HepG2 (cell line): Measurements from ENCODE around the gene HTR1B. TPM values are rescaled to one million over a fixed set of nuclear protein-coding genes. Genes with fewer than 3 reads are reported as not detected.
A peak's percentile ranks its signal among the peaks of the same experiment; 100 is the strongest.

Source experiments
- ATAC-seq: fragments of 200-7000 bp; cut with Tn5 transposase; 3 replicates; pipeline ENCODE4 v1.9.1; 2020; ENCODE audit warnings: mild to moderate bottlenecking, moderate library complexity
- BruUV-seq: library from RNA; stranded (reverse); fragments of 400-500 nt; replicated peaks from 2 replicates; lab custom pipeline; 2021; lab: Mats Ljungman, UMichigan
- CTCF ChIA-PET: fragments of 300-600 bp; formaldehyde crosslinking; extraction: SDS; loops from one replicate; lab custom pipeline; 2021; ENCODE audit warnings: low total read pairs, inconsistent platforms, low intra/inter-chr PET ratio; lab: Yijun Ruan, JAX
- POLR2A ChIA-PET: fragments of 350-600 bp; sonication (Branson Sonifier 250); formaldehyde crosslinking; loops from one replicate; lab custom pipeline; 2020; ENCODE audit warnings: antibody characterized with exemption, inconsistent platforms; lab: Yijun Ruan, JAX
- DNase-seq: peaks from one replicate; pipeline ENCODE4 v3.0.0-alpha.2; 2015; ENCODE audit warnings: low spot score
- FAIRE-seq: peaks from 3 replicates; lab custom pipeline; 2011; peaks lifted over from hg19 to GRCh38; lab: Jason Lieb, UNC
- H2AFZ ChIP-seq: one replicate; pipeline ENCODE4 v1.6.1; 2011; ENCODE audit warnings: low read length, inconsistent platforms
- H3K27ac ChIP-seq: fragments of 300-600 bp; 3 replicates; pipeline ENCODE4 v1.8.0; 2011; ENCODE audit warnings: mixed run types, mild to moderate bottlenecking, mixed read lengths, low read length, inconsistent platforms; ENCODE audit not compliant: insufficient read depth; ENCODE audit errors: extremely low read length
- H3K27me3 ChIP-seq, 2 experiments: fragments of 200-600 bp in 1 of 2; 2 replicates in 1 of 2; 3 replicates in 1 of 2; pipeline versions ENCODE4 v1.6.0 to v1.8.0; 2011; ENCODE audit warnings: low read length in 2 of 2, mild to moderate bottlenecking in 2 of 2, moderate library complexity in 2 of 2, inconsistent platforms in 1 of 2; ENCODE audit not compliant: insufficient read depth in 2 of 2, control insufficient read depth in 1 of 2
- H3K36me3 ChIP-seq, 2 experiments: fragments of 200-600 bp in 1 of 2; replicated peaks in 1 of 2; 2 replicates in 1 of 2; 3 replicates in 1 of 2; pipeline versions ENCODE4 v1.5.1 to v1.8.0; 2011; ENCODE audit warnings: low read length in 2 of 2, inconsistent platforms in 1 of 2; ENCODE audit not compliant: insufficient read depth in 2 of 2, control insufficient read depth in 1 of 2
- H3K4me1 ChIP-seq: 2 replicates; pipeline ENCODE4 v1.5.1; 2012; ENCODE audit warnings: low read length, inconsistent platforms; ENCODE audit not compliant: insufficient read depth
- H3K4me2 ChIP-seq: 2 replicates; pipeline ENCODE4 v1.6.0; 2011; ENCODE audit warnings: low read depth, low read length, inconsistent platforms
- H3K4me3 ChIP-seq, 3 experiments: fragments of 200-600 bp in 1 of 3; sonication (generic), shearing (Covaris generic) in 1 of 3; replicated peaks in 1 of 3; 2 replicates each; pipeline ENCODE4 v1.5.1; 2011 to 2016; ENCODE audit warnings: low read length in 3 of 3, inconsistent platforms in 2 of 3, low read depth in 2 of 3, mild to moderate bottlenecking in 2 of 3, control low read depth in 1 of 3, mixed read lengths in 1 of 3; ENCODE audit not compliant: insufficient read depth in 1 of 3
- H3K79me2 ChIP-seq: one replicate; pipeline ENCODE4 v1.6.1; 2011; ENCODE audit warnings: low read length, inconsistent platforms; ENCODE audit not compliant: insufficient read depth
- H3K9ac ChIP-seq: 2 replicates; pipeline ENCODE4 v1.6.0; 2011; ENCODE audit warnings: mild to moderate bottlenecking, low read depth, low read length, inconsistent platforms; ENCODE audit not compliant: insufficient read depth
- H3K9me3 ChIP-seq: 2 replicates; pipeline ENCODE4 v1.5.1; 2012; ENCODE audit warnings: mild to moderate bottlenecking, low read length
- H4K20me1 ChIP-seq: 2 replicates; pipeline ENCODE4 v1.6.0; 2011; ENCODE audit warnings: inconsistent platforms, mild to moderate bottlenecking, low read length, moderate library complexity; ENCODE audit not compliant: insufficient read depth
- CEBPZ ChIP-seq: IDR thresholded peaks from 2 replicates; pipeline ENCODE4 v1.6.1; 2012; ENCODE audit warnings: low read length, improper control_type of control experiment
- CHD4 ChIP-seq: fragments of 200-600 bp; sonication (generic); IDR thresholded peaks from 2 replicates; pipeline ENCODE4 v1.7.0; 2017; ENCODE audit warnings: mild to moderate bottlenecking, low read length, borderline replicate concordance
- E2F2 ChIP-seq: sonication (generic); formaldehyde crosslinking; IDR thresholded peaks from 2 replicates; pipeline ENCODE4 v1.4.0; 2020; ENCODE audit warnings: missing genetic modification reagents, borderline replicate concordance
- KDM4B ChIP-seq: sonication (generic); formaldehyde crosslinking; IDR thresholded peaks from 2 replicates; pipeline ENCODE4 v1.4.0; 2020; ENCODE audit warnings: missing genetic modification reagents
- MNT ChIP-seq: fragments of 450-650 bp; IDR thresholded peaks from 2 replicates; pipeline ENCODE4 v1.6.1; 2016
- SALL1 ChIP-seq: sonication (generic); formaldehyde crosslinking; IDR thresholded peaks from 2 replicates; pipeline ENCODE4 v1.8.0; 2022; ENCODE audit warnings: mild to moderate bottlenecking, missing genetic modification reagents
- TARDBP ChIP-seq: sonication (generic); formaldehyde crosslinking; IDR thresholded peaks from 2 replicates; pipeline ENCODE4 v1.8.0; 2022; ENCODE audit warnings: mild to moderate bottlenecking, missing genetic modification reagents
- THAP11 ChIP-seq: IDR thresholded peaks from 2 replicates; pipeline ENCODE4 v1.6.1; 2016; ENCODE audit warnings: missing biosample characterization, missing genetic modification reagents
- ZNF740 ChIP-seq: sonication (generic); formaldehyde crosslinking; IDR thresholded peaks from 2 replicates; pipeline ENCODE4 v1.4.0; 2020; ENCODE audit warnings: missing genetic modification reagents
- in situ Hi-C: cut with HindIII; loops from 2 replicates; pipeline ENCODE4 v1.10.0; 2017; ENCODE audit warnings: low pct_unique_long_range_greater_than_20kb; ENCODE audit not compliant: extremely low pct_ligation_motif_present
- intact Hi-C: fragments of 100-400 bp; cut with micrococcal nuclease; formaldehyde crosslinking; loops from one replicate; pipeline ENCODE4 v1.10.0; 2022; ENCODE audit not compliant: unreplicated experiment
- polyA plus RNA-seq, 8 experiments: library from polyadenylated mRNA; depleted of rRNA in 3 of 8; stranded (reverse) in 7 of 8; unstranded in 1 of 8; fragments of >200 nt; fragmentation: Illumina TruSeq in 4 of 8; extraction: Trizol in 4 of 8; gene quantifications; 2 replicates each; pipeline versions ENCODE4 v1.2.1 to v1.2.3, GENCODE V29; 2011 to 2016; ENCODE audit warnings: low read depth in 4 of 8, missing spikeins in 1 of 8, mixed read lengths in 1 of 8; ENCODE audit not compliant: insufficient read depth in 1 of 8
- total RNA-seq, 5 experiments: library from RNA; depleted of rRNA; stranded (reverse); fragments of >200 nt; fragmentation: Illumina TruSeq; extraction: Trizol; gene quantifications; 2 replicates each; pipeline ENCODE4 v1.2.3, GENCODE V29; 2016; ENCODE audit warnings: low read depth in 1 of 5

HTR1B gene
- total and polyA plus RNA-seq, 2 of the 13 experiments (the other 11 are each of a cell fraction or from before 2014, with no cell fraction given) = not detected

- intact Hi-C loops = no loop called here
- Histone ChIP-seq H3K27me3 (no peaks in the 10 kb centered on the region), H4K20me1 (no peaks in the 10 kb centered on the region), H3K4me1 (no peaks in the 10 kb centered on the region), H3K4me3 (no peak overlapping the region), H3K4me2 (no peak overlapping the region), H2AFZ (no peak overlapping the region), H3K79me2 (no peaks in the 10 kb centered on the region), H3K9me3 (peaks cover 49% of the 10 kb centered on the region), H3K36me3 (no peaks in the 10 kb centered on the region), H3K27ac (no peak overlapping the region), H3K9ac (no peak overlapping the region)
- no TSS peak for BruUV-seq
- in situ Hi-C loops = no loop called here
- FAIRE-seq (no peak), ATAC-seq (no peak), DNase-seq (no peak)
- ChIA-PET CTCF (no interaction called here), POLR2A (no interaction called here)
- TF ChIP-seq SALL1 (CRISPR knock-in tag) = no peak
- TF ChIP-seq THAP11 (CRISPR knock-in tag) = no peak
- TF ChIP-seq KDM4B (CRISPR knock-in tag) = no peak
- no peak for TF ChIP-seq ZNF740 (CRISPR knock-in tag)
- TF ChIP-seq CEBPZ = no peak
- TF ChIP-seq CHD4 = no peak
- TF ChIP-seq E2F2 (CRISPR knock-in tag) = no peak
- peak; percentile 97 for TF ChIP-seq MNT
- no peak for TF ChIP-seq TARDBP (CRISPR knock-in tag)
Measured at GRCh38 chr6:77512554-77512953, 49.3 kb upstream of the HTR1B start.
